ENCODE data around the gene TTLL6.

GRCh38 chr17:48761114-48761513 lies 55.9 kb downstream of the TTLL6 start:
- no peak for TF ChIP-seq POLR2A (IDR thresholded peaks at IDR 0.05; ENCODE audit: low read length)
- TF ChIP-seq ZFP36 (IDR thresholded peaks at IDR 0.05; ENCODE audit: borderline replicate concordance, partially characterized antibody), result no peak
- no peak for TF ChIP-seq HDAC2 (IDR thresholded peaks at IDR 0.05)
- no peak for TF ChIP-seq CTCF (IDR thresholded peaks at IDR 0.05)
